WERI-Rb-1 (cell line): Measurements from ENCODE around the gene NBEA.
A peak's percentile ranks its signal among the peaks of the same experiment; 100 is the strongest.

ENCODE experiments used
- DNase-seq: peaks from one replicate; pipeline ENCODE4 v3.0.0-alpha.2; 2020
- H3K27ac ChIP-seq: fragments of 250-450 bp; sonication (Bioruptor Pico); 2 replicates; pipeline ENCODE4 v1.5.1; 2020; ENCODE audit warnings: mild to moderate bottlenecking, moderate library complexity
- H3K27me3 ChIP-seq: fragments of 250-450 bp; sonication (Bioruptor Pico); 2 replicates; pipeline ENCODE4 v1.5.1; 2021; ENCODE audit warnings: mild to moderate bottlenecking, low read depth, moderate library complexity; ENCODE audit not compliant: insufficient read depth, severe bottlenecking
- H3K36me3 ChIP-seq: fragments of 250-450 bp; sonication (Bioruptor Pico); 2 replicates; pipeline ENCODE4 v1.5.1; 2020; ENCODE audit warnings: mild to moderate bottlenecking, moderate library complexity
- H3K4me3 ChIP-seq: 2 replicates; pipeline ENCODE4 v1.5.1; 2011; ENCODE audit warnings: low read depth, mild to moderate bottlenecking, control low read depth, low read length
- H3K9me3 ChIP-seq: fragments of 250-450 bp; sonication (Bioruptor Pico); 2 replicates; pipeline ENCODE4 v1.5.1; 2021; ENCODE audit warnings: mild to moderate bottlenecking, moderate library complexity; ENCODE audit not compliant: severe bottlenecking
- TF ChIP-seq, protein P1 (sequence below): IDR thresholded peaks from 2 replicates; pipeline ENCODE4 v1.5.1; 2011; ENCODE audit warnings: low read depth, mild to moderate bottlenecking, control low read depth, inconsistent platforms, low read length

The NBEA gene

GRCh38 chr13:35293579-35294226 lies 351.6 kb downstream of the NBEA start:
- Histone ChIP-seq H3K36me3 (no peaks in the 10 kb centered on the region), H3K27ac (no peak overlapping the region), H3K27me3 (no peaks in the 10 kb centered on the region), H3K9me3 (no peaks in the 10 kb centered on the region), H3K4me3 (no peak overlapping the region)
- no peak for DNase-seq
- TF ChIP-seq, protein P1, sequence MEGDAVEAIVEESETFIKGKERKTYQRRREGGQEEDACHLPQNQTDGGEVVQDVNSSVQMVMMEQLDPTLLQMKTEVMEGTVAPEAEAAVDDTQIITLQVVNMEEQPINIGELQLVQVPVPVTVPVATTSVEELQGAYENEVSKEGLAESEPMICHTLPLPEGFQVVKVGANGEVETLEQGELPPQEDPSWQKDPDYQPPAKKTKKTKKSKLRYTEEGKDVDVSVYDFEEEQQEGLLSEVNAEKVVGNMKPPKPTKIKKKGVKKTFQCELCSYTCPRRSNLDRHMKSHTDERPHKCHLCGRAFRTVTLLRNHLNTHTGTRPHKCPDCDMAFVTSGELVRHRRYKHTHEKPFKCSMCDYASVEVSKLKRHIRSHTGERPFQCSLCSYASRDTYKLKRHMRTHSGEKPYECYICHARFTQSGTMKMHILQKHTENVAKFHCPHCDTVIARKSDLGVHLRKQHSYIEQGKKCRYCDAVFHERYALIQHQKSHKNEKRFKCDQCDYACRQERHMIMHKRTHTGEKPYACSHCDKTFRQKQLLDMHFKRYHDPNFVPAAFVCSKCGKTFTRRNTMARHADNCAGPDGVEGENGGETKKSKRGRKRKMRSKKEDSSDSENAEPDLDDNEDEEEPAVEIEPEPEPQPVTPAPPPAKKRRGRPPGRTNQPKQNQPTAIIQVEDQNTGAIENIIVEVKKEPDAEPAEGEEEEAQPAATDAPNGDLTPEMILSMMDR, result no peak

- H3K36me3 ChIP-seq, result no peaks in the 10 kb centered on the region; the same call in 1 of the 2 replicates
- peak overlapping the region; percentile 85 for H3K27ac ChIP-seq
- no peaks in the 10 kb centered on the region for H3K27me3 ChIP-seq
- TF ChIP-seq, protein P1, result no peak
- no peaks in the 10 kb centered on the region for H3K9me3 ChIP-seq
- DNase-seq, result peak; percentile 74
- H3K4me3 ChIP-seq, result peak overlapping the region; percentile 22
Observed at GRCh38 chr13:35309706-35310105, 367.6 kb downstream of the NBEA start.

- Histone ChIP-seq H3K27me3 (no peaks in the 10 kb centered on the region), H3K36me3 (no peaks in the 10 kb centered on the region), H3K4me3 (no peak overlapping the region), H3K27ac (no peak overlapping the region), H3K9me3 (no peaks in the 10 kb centered on the region)
- no peak for DNase-seq
- TF ChIP-seq, protein P1, result no peak
Observed at GRCh38 chr13:35332134-35332533, 390.1 kb downstream of the NBEA start.

GRCh38 chr13:35333157-35333556 lies 391.1 kb downstream of the NBEA start:
- H3K27ac ChIP-seq, result no peak overlapping the region
- DNase-seq, result no peak
- TF ChIP-seq, protein P1, result no peak
- no peak overlapping the region for H3K4me3 ChIP-seq
- H3K9me3 ChIP-seq, result no peaks in the 10 kb centered on the region
- no peaks in the 10 kb centered on the region for H3K27me3 ChIP-seq
- no peaks in the 10 kb centered on the region for H3K36me3 ChIP-seq

- H3K27me3 ChIP-seq, result no peaks in the 10 kb centered on the region
- no peak for DNase-seq
- no peaks in the 10 kb centered on the region for H3K36me3 ChIP-seq
- TF ChIP-seq, protein P1, result no peak
- H3K9me3 ChIP-seq, result no peaks in the 10 kb centered on the region
- H3K27ac ChIP-seq, result no peak overlapping the region
- H3K4me3 ChIP-seq, result no peak overlapping the region
Observed at GRCh38 chr13:35342440-35342839, 400.4 kb downstream of the NBEA start.

DNA sequence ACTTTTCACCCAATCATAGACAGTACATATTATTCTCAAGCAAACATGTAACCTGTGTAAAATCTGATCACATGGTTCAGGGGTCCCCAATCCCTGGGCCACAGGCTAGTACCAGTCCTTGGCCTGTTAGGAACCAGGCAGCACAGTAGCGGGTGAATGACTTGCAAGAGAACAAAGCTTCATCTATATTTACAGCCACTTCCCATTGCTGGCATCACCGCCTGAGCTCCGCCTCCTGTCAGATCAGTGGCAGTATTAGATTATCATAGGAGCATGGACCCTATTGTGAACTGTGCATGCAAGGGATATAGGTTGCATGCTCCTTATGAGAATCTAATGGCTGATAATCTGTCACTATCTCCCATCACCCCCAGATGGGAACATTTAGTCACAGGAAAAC lies 401.3 kb downstream of the NBEA start:
- DNase-seq, result no peak
- TF ChIP-seq, protein P1, result no peak
- no peaks in the 10 kb centered on the region for H3K36me3 ChIP-seq

More for the DNA sequence above, 401.3 kb downstream of the NBEA start:
- Histone ChIP-seq H3K9me3 (no peaks in the 10 kb centered on the region), H3K4me3 (no peak overlapping the region), H3K27me3 (no peaks in the 10 kb centered on the region), H3K27ac (no peak overlapping the region)
